HG03175 (cell line): ENCODE results near the gene TPST1.

Source experiments
- ATAC-seq: cut with Tn5 transposase; IDR thresholded peaks from one replicate; pipeline ENCODE4 v1.9.1; 2021; ENCODE audit warnings: mild to moderate bottlenecking, moderate library complexity; ENCODE audit not compliant: unreplicated experiment

TPST1 gene

DNA sequence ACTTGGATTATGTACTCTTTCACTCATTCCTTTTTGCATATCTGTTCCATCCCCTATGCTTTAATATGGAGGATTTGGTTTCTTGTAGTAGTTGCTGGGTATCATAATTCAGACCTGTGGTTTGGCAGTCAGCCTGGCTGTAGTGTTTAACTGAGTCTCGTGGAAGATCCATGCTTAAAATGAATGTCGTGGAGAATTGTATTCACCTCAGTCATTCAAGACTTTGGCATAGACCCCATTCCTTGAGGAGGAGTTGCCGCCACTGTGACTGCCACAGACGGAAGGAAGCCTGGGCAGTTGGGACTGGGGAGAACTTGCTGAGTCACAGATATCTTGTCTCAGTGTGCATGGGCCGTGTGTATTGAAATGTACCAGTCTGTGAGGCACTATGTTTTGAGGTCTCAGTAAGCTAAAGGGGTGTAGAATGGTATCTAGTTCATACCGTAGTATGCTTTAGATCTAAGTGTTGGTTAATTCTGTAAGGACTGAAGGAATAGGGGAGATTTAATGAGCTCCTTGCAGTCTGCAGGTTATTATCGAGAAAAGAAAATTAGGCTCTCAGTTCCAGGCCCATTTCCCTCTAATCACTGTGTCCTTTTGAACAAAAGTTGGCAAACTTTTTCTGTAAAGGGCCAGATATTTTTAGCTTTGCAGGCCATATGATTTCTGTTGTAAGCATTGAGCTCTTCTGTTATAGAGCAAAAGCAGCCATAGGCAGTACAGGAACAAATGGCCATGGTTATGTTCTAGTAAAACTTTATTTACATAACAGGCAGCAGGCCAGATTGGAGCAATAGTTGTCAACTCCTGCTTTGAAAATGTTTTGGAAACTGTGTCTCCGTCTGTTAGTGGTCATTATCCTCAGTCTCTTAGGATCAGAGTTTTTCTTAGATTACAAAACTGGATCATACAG lies 76.8 kb downstream of the TPST1 start:
- ATAC-seq = no peak

DNA sequence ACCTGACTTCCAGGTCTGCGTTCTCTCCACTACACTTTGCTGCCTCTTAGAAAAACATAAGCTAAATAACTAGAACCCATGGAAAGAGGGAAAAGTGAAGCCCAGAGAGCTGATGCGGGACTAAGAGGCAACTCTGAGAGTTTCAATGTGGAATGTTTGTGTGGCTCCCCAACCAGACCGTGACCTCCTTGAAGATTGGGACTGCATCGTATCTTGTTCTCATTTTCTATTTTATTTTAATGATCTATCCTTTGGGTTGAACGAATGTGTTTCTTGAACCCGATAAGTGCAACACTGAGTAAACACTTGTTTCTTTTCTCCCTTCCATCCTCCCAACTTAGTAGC lies 77.4 kb downstream of the TPST1 start:
- ATAC-seq = no peak

DNA sequence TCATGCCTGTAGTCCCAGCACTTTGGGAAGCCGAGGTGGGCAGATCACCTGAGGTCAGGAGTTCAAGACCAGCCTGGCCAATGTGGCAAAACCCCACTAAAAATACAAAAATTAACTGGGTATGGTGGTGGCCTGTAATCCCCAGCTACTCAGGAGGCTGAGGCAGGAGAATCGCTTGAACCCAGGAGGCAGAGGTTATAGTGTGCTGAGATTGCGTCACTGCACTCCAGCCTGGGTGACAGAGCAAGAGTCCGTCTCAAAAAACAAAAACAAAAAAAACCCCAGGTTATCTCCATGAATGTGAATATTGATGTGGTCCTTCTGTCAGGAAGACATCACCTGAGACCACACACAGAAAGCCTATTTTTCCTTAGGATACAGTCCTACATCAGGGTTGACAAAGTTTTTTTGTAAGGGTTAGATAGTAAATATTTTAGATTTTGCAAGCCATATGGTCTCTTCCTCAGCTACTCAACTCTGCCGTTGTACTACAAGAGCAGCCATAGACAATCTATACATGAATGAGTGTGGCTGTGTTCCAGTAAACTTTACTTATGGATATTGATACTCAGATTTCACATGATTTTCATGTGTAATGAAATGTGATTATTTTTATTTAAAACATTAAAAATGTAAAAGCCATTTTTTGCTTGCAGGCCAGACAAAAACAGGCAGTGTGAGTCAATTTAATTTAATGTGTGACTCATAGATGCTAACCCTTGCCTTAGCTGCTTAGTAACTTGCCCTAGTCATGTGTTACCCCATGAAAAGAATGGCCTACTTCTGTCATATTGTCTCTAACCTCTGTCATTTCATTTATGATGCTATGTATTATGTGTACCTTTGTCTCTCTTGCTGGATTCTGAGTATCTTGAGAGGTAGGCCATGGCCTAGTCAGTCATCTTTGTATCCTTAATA lies 78.1 kb downstream of the TPST1 start:
- no peak for ATAC-seq

DNA sequence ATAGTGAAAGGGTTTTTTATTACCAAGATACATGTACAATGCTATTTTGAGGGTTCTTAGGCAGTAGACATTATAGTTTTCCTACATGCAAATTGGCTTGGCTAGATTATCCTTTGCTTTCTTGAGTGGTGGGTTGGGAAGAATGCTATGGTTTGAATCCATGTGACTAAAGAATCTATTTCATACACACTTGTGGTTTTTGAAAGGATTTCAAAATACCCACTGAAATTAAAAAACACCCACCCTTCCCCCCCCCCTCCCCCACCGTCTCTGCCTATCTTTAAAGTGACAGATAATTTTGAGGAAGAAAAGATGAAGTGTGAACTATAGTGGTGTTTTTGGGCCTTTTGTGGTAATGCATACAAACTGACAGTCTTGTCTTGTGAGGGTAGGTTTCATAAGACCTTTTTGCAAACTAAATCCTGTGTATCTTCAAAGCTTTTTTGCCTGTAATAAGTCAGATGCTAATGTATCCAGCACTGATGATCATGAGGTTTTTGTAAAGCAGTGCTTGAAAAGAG lies 90.9 kb downstream of the TPST1 start:
- ATAC-seq = no peak

DNA sequence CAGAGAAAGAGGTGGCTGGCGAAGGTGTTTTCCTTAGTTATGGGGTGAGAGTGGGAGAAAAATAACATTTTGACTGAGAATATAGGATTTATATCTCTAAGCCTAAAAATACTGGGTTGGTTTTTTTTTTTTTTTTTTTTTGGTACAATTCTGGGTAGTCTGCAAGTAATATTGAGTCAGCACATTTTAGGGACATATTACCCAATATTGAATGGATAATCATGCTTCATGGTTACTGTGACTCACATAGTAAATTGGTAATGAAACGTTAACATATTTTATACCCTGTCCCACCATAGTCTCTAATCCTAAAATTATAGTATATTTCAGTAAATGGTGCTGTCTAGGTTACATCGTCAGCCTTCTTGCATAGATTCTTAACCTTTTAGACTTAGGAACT lies 91.4 kb downstream of the TPST1 start:
- ATAC-seq = no peak

DNA sequence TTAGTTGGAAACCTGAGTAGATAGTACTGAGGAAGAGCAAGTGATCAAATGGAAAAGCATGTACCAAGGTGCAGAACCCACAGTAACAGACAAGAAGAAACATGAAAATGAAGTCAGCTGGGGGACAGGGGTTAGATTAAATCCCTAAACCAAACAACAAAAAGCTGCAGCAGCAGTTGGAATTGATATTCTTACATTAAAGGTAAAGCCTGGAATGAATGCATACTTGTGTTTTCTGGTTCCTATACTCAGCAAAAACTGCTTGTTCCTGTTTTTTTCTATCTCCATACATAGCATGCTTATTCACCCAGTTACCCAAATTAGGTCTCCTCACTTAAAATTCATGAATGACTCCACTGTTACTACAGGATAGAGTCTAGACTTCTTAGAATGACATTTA lies 92.4 kb downstream of the TPST1 start:
- no peak for ATAC-seq

DNA sequence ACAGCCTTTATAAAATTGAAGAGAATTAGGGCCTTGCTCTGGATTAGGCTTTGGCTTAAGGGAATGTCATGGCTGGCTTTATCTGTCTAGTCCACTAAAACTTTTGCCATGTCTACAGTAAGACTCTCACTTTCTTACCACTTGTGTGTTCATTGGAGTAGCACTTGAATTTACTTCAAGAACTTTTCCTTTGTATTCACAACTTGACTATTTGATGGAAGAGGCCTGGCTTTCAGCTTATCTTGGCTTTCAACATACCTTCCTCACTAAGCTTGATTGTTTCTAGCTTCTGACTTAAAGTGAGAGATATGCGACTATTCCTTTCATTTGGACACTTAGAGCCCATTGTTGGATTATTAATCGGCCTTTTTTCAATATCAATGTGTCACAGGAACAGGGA lies 96.1 kb downstream of the TPST1 start:
- no peak for ATAC-seq

DNA sequence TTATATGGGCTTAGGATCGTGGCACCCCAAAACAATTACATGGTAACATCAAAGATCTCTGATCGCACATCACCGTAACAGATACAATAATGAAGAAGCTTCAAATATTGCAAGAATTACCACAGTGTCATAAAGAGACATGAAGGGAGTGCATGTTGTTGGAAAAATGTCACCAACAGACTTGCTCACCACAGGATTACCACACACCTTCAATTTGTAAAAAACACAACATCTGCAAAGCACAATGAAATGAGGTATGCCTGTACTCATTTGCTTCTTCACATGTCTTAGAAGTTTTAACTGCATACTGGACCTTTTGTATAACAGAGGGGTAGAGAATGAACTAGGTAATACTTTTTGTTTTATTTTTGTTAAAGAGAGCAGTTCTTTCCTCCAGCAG lies 96.6 kb downstream of the TPST1 start:
- ATAC-seq = no peak

DNA sequence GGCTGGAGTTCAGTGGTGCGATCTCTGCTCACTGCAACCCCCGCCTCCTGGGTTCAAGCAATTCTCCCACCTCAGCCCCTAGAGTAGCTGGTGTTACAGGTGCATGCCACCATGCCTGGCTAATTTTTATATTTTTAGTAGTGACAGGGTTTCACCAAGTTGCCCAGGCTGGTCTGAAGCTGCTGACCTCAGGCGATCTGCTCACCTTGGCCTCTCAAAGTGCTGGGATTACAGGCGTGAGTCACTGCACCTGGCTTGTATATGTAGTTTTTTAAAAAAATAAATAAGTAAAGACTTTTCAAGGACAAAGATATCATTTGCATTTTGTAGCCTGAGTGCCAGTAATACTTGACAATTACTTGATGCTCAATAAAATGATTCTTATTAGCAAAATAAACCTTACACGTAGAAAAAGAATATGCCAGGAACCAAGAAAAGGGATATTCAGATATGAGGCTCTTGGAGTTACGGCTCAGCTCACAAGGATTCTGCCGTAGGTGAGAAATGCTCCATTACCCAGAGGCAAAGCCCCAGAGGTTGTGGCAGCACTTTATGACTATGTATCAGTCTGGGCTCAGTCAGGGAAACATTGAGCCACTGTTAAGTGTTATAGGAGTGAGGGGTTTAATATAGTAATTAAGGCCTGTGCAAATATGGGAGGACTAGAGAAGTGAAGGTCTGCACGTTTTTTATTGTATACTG lies 98.5 kb downstream of the TPST1 start:
- ATAC-seq = no peak

DNA sequence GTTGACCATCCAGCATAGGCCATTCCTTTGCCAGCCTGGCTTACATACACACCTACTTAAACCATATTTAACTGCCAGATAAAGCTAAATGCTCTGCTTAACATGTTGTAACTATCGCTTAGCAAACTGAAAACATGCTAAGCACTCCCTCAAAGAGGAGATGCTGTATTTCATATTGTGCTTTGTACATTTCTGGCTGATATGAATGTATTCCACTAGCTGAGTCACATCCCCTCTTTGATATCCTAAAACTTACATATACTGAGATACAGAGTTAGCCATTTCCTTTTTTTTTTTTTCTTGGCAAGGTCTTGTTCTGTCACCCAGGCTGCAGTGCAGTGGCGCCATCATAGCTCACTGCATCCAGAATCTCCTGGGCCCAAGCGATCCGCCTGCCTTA lies 99.4 kb downstream of the TPST1 start:
- no peak for ATAC-seq

DNA sequence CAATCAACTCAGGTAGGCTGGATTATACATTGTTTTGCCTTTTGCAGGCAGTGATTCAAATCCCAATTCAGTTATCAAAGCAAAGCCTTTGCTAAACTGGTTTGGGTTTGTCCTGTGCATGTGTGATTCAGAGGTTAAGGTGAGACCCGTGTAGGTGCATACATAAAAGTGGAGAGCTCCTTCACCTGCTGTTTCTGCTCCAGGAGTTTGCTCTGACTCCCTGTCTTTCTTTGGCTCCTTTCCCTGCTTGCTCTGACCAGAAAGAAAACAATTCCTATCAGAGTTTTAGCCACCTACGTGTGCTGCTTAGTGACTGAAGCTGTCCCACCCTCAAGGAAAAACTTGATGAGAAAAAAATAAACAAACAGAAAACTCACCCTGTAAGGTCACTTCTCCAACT lies 101.1 kb downstream of the TPST1 start:
- no peak for ATAC-seq

DNA sequence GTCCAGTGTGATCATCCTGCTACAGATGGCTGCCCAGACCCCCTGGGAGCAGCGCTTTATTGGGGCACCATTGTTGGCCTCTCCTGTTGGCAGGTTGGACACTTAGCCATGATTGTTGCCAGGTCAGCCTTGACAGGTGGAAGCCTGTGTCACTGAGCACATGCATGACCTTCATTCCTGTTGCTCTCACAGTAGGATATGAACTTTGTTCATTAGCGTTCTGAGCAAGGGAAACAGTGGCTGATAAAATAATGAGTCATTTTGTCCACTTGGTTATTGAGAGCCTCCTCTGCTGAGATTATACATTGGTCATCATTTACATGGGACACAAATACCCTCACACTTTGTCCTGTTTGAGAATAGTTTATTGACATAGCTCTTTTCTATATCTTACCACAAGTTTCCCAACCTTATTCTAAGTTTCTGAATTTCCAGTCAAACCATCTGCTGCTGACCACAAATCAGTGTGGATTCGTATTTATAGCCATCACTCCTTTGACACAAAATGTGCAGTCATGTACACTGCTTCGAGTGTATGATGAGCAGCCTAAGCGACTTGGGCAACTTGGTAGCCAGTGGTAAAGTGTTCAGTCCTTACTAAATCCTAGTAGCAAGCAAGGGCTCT lies 102.6 kb downstream of the TPST1 start:
- no peak for ATAC-seq

DNA sequence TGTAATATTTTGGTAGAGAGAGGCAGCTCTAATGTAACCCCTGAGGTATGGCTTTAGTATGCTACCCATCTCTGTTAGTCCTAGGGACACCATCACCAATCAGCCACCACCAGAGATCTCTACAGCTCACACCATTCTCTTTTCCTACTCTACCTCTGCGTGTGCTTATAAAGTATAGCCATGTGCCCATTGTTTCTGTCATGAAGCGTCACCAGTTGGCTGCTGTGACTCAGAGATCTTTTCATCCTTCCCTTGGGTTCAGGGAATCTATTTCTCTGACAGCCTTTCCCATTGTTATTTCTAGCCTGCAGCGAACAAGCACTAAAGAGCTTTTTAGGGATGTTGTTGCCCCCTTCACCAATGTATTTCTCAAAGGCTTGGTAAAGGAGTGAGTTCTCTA lies 103.3 kb downstream of the TPST1 start:
- ATAC-seq = no peak

DNA sequence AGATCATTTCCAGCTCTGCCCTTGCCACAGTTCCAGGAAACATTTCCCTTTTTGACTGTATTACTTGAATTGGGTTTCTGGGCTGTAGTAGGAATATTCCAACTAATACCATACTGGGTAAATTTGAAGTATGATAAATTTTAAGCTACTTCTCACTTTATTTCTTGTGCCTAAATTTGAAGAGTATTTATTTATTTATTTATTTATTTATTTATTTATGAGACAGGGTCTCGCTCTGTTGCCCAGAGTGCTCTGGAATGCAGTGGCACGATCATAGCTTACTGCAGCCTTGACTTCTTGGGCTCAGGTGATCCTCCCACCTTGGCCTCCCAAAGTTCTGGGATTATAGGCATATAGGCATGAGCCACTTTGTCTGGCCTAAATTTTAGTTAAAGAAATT lies 105.5 kb downstream of the TPST1 start:
- no peak for ATAC-seq

DNA sequence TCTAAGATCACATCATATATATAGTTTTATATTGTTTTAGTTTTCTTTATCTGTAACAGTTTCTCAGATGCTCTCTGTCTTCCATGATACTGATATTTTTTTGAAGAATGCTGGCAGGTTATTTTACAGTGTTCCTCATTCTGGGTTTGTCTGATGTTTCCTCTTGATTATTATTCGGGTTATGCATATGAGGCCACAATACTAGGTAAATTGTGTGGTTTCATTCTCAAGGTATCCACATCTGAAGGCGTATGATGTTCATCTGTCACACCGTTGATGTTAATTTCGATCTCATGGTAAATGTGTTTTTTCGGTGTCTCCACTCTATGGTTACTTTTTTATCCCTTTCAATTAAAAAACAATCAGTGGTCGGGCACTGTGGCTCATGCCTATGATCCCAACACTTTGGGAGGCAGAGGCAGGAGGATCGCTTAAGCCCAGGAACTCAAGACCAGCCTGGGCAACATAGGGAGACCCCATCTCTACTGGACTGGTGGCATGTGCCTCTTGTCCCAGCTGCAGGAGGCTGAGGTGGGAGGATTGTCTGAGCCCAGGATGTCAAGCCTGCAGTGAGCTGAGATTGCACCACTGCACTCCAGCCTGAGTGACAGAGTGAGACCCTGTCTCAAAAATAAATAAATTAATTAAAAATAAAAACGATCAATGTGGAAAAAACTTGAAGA lies 108.9 kb downstream of the TPST1 start:
- ATAC-seq = no peak

DNA sequence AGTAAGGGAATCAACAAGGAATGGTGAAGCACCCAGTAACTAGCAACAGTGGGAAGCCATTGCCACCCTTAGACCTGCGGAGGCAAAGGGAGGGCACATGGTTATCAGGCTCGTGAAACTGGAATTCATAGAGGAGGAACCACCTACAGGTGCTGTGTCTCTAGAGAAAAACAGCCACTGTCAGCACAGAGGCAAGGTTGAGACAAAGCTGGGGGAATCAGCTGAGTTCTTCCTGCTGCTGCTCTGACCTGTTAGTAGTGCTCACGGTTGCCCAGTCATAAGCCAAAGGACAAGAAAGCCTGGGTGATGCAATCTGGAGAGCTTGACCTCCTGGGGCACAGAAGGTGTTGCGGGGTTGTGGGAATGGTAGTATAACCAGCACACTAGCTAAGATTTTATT lies 110.1 kb downstream of the TPST1 start:
- ATAC-seq = no peak

DNA sequence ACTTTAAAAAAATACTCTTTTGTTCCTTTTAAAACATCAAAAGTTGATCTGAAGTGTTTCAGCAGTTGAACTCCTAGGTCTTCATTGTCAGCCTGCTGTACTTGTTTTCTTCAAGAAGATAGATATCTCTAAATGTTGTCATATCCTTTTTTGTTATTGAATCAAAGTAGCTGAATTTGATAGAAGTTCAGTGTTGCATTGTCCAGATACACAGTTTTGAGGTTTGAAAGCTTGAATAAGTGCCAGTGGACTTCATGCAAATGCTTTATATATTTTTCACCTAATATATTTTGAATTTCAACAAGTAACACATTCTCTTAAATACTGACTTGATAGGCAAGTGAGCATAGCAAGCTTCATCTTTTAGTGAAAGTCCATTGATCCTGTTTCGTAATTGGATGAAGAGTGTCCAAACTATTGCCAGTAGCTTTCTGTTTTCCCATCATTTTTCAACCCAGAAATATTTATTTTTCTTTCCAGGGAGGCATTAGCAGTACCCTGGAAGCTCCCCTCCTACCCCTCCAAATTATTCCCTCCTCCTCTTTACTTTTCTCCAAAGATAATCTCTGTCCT lies 114.4 kb downstream of the TPST1 start:
- no peak for ATAC-seq

DNA sequence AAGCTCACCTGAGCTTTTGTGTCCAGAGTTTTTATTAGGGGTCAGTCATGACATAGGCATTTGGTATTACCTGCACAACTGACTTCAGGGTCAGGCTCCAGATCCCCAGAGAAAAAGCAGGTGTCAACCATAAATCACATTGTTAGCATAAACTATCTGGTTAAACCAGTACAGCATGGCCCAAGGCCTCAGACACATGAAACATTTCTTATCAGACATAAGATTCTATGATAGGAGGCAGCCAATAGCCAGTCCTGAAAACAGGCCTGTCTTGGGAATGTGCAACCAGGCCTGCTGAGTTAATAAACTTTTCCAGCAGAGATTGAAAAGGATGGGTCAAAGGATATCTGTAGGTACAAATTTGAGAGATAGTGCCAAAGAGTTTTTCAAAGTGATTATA lies 116.1 kb downstream of the TPST1 start:
- ATAC-seq = no peak

DNA sequence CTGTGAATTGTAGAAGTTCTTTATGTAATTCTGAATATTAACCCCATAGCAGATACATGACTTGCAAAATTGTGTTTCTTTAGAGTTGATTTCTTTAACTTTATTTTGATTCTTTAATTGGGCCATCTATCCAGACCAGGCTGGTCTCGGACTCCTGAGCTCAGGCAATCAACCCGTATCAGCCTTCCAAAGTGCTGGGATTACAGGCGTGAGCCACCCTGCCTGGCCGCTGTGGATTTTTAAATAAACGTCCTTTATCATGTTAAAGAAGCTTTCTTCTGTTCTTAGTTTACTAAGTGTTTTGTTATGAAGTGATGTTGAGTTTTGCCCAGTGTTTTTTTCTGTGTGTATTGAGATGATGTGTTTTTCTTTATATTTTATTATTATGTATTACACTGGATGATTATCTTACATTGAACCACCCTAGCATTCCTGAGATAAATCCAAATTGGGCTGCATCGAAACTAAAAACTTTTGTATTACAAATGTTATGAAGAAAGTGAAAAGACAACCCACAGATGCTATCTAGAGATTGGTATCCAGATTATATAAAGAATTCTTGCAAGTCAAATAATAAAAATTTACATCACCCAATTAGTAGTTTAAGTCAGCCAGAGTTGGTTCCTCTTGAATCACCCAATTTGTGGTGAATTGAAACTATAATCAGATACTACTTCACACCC lies 118.1 kb downstream of the TPST1 start:
- ATAC-seq = no peak
